Stimulated activated CD4-positive, alpha-beta T cell treated with anti-CD3 and anti-CD28 coated beads, Interleukin-1b, Interleukin-23, amount 100 ng/mL, for 1 hour (primary cell): ENCODE results near the gene GLT6D1.

ENCODE experiments used
- DNase-seq, 2 donors: peaks; one replicate each; pipeline ENCODE4 v3.0.0-alpha.2; 2020; ENCODE audit warnings: low read depth in 2 of 2

GLT6D1 gene

DNA sequence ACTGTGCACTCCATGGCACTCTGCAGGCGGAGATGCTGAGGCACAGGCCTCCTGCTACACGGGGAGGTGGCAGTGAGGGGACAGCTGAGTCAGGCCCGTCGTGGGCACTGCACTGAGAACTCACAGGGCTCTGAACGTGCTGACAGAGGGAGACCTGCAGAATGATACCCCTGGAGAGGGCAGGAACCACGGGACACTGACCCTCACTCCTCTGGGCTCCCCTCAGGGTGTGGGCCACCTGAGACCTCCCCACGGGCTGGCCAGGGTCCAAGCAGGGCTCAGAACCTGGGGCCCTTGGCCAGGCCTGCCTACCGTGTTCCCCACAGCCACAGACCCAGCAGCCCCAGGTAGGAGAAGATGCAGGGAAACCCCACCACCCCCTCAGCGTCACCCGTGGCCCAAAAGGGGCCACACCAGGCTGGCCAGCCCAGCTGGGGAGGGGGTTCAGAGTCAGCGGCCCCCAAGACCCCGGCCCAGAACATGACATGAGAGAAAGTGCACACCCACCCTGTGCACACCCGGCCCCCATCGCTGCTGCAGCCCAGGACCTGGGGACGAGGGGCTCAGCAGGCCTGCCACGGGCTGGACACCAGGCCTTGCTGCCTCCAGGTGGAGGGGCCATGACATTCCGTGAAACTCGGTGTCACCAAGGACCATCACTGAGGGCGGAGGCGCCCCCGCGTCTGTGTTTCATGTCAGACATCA, 30.9 kb downstream of the GLT6D1 start:
- no peak for DNase-seq

DNA sequence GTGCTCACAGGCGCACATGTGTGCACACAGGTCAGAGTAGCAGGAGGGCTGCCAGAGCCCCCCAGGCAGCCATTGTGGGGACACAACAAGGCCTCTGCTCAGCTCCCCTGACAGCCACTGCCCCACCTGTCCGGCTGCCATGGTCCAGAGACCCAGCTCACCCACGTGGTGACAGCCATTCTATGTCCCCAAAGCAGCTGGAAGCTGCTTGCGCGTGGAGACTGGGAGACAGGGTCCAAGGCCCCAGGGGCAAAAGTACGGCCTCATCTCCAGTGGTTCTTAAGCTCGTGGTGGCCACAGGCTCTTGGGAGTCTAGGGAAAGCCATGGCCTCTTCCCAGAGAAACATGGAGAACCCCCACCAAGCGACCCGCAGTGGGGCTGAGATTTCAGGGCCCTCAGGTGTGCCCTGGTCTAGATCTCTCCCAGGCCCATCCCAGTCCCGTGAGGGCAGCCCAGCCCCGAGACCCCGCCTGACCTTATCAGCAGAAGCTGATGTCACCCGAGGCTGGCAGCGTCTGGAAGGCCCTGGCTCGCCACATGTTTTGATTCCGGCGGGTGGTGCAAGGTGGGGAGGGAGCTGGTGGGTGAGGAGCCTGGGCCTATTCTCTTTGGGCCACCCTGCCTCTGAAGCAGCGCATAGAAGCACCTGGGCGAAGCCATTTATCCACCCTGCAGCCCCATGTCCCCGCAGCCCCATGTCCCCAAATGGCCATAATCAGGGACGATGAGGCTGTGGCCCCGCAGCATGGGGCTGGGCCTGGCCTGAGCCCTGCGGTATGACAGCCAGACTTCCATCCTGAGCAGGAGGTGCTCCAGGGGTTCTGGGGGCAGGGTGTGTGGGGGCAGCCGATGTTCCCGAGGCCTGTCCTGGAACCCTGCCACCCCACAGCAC, 31.7 kb downstream of the GLT6D1 start:
- no peak for DNase-seq

DNA sequence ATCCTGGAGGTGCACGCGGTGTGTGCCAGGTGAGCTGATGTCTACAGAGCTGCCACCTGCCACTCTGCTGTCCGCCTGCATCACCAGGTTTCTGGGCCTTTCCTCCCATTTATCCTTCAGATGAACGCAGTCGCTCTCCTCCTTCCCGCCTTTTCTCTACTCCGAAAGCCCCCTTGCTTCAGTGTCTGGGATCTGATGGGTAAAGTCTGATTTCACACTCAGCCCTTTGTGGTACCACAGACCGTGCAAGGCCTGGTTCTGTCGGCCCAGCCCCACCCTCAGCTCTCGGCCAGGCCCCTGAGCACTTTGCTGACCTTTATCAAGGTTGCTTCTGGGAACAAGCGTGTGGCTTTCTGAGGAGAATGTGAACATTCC, 32.5 kb downstream of the GLT6D1 start:
- DNase-seq: no peak

DNA sequence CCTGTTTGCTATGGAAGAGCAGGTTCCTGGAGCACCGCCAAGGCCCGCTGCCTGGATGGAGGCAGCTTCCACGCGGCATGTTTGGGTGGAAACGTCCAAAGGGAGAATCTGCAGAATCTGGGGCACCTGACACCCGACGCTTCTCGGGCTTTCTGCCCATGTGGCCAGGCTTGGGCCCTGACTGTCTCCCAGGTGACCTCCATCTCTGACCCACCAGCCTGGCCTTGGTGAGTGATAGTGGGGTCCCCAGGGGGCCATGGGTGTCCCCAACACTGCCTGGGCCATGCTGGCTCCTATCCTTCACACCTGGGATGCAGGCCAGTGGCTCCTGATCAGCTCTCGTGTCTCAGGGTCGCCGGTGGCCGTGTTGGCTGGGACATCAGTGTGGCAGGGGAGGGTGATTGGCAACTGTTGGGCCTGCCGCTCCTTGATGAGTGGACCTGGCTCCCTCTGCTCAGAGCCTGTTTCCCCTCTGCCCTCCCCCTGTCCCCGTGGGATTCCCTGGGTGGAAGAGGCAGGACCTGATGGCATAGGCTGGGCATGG, 34.0 kb downstream of the GLT6D1 start:
- DNase-seq: no peak

DNA sequence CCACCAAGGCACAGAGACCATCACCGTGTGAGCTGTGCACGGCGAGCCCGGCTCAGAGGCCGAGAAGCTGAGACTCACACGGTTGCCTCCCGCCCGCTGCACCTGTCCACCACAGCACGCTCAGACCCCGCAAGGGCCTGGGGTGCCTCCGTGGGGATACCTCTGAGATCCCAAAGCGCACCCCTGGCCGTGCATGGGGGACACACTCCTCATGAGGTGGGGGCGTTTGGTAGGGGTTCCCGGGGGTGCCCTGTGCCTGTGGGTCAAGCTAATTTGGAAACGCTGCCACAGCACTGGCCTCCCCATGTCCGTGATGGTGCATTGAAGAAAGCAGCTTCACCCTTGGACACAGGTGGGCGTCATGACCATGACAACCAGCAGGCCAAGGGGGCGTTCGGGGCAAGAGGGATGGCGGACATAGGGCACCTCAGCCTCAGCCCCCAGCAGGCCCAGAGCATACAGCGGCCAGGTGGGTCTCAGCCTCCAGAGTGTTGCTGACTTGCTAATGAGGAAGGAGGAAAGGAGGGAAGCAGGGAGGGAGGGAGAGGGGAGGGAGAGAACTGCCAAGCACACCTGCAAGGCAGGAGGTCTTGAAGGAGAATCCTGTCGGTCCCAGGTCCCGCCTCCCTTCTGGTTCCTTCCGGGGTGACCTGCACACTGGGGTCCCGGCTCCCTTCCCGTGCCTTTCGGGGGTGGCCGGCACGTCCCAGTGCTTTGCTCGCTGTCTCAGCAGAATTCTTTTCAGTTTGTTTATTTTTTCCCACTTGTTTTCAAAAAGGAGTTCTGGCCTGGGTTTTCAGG, 34.7 kb downstream of the GLT6D1 start:
- DNase-seq: no peak

DNA sequence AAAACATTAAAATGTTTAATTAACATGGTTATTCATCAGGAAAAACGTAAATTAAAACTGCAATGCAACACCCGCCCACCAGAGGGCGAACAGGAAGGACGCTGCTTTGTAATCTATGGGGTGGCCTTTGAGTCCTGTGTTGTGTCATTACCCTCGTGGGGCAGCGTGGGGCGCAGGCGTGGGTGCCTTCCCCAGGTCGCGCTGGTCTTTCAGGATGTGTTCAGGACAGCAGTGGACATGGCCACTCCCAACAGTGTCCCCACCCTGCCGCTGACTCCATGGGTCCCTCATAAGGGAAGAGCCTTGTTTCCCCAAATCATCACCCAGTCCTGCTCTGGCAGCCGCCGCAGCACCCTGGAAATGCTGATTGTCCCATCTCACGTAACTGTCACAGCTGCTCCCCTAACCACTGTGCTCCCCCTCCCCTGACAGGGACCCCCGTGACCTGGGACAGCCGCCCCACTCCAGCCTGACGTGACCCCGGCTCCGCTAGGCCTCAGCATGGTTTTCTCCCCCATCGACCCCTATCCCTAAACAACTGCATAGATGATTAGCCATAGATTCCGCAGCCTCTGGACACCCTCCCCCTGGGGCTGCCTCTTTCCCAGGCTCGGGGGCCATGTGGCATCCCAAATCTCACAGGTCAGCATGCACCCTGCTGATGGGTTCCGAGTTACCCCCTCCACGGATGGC, 36.4 kb downstream of the GLT6D1 start:
- DNase-seq: peak in 1 of 2 donors; percentile 42

DNA sequence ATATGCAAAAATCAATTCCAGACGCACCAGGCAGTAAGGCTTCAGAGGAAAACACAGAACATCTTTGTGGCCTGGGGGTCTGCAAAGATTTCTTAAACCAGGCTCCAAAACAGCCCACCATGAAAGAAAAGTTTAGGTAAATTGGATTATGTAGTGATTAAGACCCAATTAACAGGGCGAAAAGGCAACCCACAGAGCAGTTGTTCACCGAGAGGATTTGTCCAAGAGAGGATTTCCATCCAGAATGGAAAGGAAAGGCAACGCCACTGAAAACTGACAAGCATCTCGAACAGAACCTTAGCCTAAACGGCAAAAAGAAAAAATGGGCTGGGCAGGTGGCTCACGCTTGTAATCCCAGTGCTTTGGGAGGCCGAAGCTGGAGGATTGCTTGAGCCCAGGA, 37.4 kb downstream of the GLT6D1 start:
- DNase-seq: no peak

DNA sequence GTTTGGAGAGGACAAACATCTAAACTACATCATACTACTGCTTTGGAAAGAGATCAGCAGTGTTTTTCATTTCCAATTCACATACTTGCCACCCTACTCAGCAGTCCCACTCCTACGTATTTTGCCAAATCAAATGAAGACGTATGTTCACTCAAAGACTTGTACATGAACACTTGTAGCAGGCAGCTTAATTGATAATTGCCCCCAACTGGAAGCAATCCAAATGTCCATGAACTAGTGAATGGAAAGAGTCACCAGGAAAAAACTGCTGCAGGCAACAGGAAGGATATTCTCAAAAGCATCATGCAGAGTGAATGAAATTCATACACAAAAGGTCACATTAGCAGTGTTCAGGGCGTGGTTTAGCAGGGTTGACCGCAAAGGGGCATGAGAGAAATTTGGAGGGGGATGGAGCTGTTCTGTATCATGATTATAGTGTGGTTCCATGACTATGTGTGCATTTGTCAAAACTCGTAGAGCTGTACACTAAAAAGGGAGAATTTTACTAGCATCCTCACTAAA, 39.0 kb downstream of the GLT6D1 start:
- no peak for DNase-seq

DNA sequence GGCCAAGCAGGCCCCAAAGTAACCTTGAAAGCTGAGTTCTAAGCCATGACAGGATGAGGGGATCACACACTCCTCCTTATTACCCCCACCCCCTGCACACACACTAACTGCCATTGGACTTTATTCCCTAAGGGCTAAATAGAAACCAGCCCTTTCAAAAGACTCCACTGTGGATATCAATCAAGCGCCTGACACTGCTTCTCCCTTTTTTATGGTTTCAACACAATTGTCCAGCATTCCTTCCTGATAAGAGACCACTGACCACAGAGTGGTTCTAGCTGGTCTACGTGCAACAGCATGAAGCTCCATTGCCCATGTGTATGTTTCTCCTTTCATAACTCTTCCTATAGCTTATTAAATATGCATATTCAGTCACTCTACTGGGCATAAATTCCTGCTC, 43.1 kb downstream of the GLT6D1 start:
- no peak for DNase-seq

DNA sequence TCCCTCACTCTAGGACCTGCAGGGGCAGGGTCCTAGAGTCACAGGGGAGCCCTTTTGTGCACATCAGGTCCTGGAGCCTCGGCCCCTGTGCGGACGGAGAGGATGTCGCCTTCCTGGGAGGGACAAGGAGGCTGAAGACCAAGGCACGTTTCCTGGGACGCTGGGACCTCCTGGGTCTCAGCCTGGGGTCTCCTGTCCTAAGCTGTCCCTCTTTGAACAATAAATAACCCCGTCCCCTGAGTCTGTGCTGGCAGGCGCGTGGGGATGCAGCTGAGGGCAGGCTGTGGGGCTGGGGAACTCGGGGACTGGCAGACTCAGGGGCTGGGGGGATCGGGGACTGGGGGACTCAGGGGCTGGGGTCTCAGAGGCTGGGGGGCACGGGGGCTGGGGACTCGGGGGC, 46.7 kb downstream of the GLT6D1 start:
- DNase-seq: no peak

DNA sequence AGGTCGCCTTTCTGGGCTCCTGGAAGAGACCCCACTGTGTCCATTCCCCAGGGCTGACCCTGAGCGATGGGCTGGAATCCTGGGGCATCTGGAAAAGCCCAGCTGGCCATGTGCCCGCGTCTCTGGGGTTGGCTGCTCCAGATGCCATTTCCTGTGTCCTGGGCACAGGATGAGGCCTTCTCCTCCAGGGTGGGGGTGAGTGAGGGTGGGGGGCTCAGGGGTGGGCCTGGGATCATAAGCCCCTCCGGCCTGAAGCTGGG, 47.1 kb downstream of the GLT6D1 start:
- DNase-seq: no peak

DNA sequence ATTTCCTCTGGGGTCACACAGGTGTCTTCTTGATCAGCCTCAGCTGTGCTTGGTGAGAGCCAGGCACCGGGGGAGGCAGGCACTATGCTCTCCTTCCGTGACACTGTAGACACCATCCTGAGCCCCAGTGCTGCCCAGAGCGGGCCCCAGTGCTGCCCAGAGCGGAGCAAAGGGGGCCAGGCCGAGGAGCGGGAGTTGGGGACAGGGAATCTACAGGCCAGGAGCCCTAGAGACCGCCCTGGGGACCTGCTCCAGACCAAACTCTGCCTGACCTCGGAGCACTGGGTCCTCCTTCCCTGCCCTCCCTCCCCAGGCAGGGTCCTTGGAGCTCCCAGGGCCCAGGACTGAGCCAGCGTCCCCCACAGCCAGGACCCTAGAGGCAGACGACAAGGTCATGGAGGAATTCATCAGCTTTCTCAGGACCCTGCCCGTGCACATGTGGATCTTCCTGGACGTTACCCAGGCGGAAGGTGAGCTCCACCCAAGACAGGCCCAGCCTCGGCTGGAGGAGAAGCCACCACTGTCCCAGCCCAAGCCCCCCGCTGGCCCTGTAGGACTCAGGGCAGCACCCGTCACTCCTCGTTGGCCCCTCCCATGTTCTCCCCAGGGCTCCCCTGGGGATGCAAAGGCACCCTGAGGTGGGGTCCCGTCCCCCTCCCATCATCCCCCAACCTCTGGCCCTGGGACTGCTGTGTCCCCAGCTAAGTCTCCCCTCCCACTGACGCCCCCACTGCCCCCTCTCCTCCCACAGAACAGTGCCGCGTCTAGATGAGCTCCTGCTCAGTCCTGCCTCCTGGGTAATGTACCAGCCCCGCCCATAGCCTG, 47.6 kb downstream of the GLT6D1 start:
- DNase-seq: no peak

DNA sequence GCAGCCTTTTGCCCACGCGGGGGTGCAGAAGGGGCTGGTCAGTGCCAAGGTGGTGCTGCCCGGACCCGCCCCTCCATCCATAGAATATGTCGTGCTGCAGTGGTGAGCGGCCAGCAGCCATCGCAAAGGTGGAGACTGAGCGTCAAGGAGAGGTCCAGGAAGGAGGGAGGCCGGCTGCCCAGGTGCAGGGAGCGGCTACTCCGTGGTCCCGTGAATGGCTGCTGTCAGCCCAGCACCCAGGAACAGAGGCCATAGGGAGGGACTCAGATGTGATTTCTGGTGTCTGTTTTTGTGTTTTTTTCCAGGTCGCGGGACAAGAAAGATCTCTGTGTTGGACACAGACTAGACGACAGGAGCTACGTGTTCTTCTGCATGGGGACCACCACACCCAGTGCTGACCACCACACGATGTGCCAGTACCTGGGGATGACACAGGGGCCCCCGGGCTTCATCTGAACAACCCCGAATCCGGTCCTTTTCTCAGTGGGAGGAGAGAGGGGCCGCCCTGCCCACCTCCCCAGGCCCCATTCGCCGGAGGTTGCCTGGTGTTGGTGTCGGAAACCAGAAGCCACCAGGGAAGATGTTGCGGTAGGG, 48.8 kb downstream of the GLT6D1 start:
- no peak for DNase-seq

DNA sequence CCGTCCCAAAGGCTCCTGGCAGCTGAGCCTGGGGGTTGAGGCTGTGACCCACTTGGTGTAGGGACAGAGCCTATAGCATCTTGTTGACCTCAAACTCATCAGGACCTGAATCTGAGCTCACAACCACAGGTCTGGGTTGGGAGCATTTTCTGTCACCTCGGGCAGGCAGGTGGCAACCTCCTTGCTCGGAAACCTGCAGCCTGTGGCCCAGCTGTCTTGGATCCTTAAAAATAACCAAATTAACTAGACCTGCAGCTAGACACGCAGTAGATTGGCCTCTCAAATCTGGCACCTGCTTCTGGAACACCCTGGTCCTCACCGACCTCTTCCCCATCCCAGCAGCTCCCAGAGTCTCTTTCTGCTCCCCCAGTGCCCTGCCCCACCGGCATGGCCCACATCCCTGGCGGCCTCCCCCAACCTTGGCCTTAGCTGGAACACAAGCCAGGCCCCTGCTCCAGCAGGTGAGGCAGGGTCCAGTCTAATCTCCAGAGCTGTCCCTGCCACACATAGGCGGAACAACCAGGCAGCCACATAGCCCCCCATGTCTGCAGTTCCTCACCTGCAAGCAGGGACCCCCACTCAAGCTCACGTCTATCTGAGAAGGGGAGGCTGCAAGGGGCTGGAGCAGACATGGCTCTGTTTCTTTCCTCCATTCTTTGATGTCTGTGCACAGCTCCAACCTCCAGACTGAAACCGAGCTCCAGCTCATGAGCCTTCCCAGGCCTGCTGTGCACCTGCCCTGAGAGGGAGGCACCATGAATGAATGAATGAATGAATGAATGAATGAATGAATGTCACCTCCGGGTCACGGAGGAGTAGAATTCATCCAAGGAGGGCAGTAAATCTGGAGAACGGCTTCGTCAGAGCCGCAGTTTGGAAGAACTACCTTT, 49.5 kb downstream of the GLT6D1 start:
- DNase-seq: no peak

DNA sequence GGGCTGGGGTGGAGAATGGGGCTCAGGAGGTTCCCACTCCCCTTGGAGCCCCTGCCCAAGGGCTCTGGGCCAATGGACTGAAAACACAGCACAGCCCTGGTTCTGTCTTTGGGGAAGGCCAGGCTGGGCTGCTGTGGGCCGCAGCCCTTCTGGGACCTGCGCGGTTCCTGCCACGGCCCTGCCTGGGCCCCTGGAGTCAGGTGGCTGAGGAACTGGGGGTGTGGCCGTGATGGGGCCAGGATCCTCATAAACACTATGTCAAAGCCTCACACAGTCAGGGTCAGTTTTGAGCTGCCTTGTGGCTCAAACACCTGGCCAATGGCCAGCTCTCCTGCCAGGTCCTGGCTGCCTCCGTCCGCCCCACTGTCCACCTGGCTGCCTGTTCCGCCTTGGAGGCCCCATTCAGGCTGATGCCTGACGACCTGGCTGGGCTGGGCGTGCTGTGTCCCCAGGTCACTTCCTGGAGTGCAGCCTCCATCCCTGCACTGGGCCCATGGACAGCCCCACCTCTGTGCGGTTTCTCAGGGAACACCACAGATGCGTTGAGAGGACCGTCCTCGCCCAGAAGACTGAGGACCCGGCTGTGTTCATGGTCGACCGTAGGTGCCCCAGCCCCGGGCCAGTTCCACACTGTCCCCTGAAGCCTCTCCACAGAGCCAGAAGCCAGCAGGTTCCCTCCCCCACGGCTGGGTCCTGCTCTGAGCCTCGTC, 50.3 kb downstream of the GLT6D1 start:
- DNase-seq: no peak

DNA sequence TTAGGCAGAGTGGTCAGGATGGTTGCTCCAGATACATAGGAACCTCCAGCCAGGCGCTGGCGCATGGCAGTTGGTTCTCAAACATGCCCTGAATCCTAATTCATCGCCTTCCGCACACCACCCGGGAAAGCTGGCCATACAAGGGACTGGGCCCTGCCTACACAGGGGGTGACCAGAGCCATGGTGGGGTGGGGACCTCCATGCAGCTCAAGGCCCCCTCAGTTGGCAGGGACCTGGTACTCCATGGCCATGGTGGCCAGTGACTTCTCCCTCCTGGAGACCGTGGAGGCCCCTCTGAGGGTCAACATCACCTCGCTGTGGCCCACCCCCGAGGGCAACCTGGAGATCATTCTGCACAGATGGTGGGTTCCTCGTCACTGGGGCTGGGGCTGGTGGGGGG, 51.0 kb downstream of the GLT6D1 start:
- DNase-seq: no peak

DNA sequence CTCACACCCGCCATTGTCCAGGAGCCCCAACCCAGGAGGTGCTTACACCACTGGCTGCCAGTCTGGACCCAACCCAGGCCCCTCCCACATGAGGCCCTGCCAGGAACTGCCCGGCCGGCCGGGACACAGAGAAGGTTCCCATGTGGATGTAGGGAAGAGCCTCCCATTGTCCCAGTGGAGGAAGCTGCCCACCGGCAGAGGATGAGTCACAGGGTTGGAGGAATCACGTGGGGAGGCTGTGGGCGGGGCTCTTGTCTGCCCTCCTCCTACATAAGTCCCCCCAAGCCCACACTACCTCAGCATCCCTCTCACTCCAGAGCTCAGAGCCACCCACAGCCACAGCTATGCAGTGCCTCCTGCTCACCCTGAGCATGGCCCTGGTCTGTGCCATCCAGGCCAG, 51.7 kb downstream of the GLT6D1 start:
- DNase-seq: no peak

DNA sequence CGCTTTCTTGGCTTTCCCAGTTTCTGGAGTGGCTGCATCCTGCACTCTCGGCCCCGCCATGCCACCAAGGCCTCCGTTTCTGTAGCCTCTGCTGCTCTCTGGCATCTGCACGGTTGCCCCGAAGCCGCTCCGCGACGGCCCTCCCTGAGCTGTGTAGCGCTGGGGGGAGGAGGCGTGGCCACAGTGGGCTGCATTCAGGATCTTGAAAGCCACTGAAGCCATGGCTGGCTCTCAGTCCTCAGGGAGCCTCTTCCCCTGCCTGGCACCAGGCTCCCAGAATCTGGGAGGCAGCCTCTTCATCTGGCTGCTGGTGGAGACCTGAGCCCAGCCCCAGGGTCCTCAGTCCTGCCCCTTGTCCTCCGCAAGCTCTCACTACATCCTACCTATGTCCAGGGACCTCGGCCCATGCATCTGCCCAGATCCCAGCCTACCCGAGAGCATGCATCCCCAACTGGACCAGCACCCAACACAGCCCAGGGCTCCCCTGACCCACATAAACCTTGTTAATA, 52.7 kb downstream of the GLT6D1 start:
- DNase-seq: no peak
